OCI-LY1 (cell line): ENCODE measurements around the gene TCP11L1.
A peak's percentile ranks its signal among the peaks of the same experiment; 100 is the strongest.

Experiments used
- H2AFZ ChIP-seq: fragments of 200-600 bp; sonication (generic), shearing (Covaris generic); 2 replicates; pipeline ENCODE4 v1.6.0; 2014; ENCODE audit warnings: antibody characterized with exemption, mild to moderate bottlenecking, low read length
- H3F3A ChIP-seq: fragments of 200-600 bp; sonication (generic), shearing (Covaris generic); 2 replicates; pipeline ENCODE4 v1.6.0; 2014; ENCODE audit warnings: mild to moderate bottlenecking, antibody characterized with exemption, low read length, moderate library complexity; ENCODE audit not compliant: insufficient read depth
- H3K27ac ChIP-seq: fragments of 200-600 bp; sonication (generic); 2 replicates; pipeline ENCODE4 v1.5.1; 2014; ENCODE audit warnings: low read length, mixed run types, mild to moderate bottlenecking, low read depth; ENCODE audit not compliant: poor library complexity, severe bottlenecking
- H3K27me3 ChIP-seq: fragments of 200-600 bp; sonication (generic); 2 replicates; pipeline ENCODE4 v1.6.0; 2014; ENCODE audit warnings: antibody characterized with exemption, mild to moderate bottlenecking, low read length, moderate library complexity; ENCODE audit not compliant: insufficient read depth
- H3K36me3 ChIP-seq: fragments of 200-600 bp; sonication (generic); 2 replicates; pipeline ENCODE4 v1.6.1; 2014; ENCODE audit warnings: mild to moderate bottlenecking, antibody characterized with exemption, low read length, moderate library complexity, mixed read lengths; ENCODE audit not compliant: insufficient read depth
- H3K4me1 ChIP-seq: fragments of 200-600 bp; sonication (generic); 2 replicates; pipeline ENCODE4 v1.5.1; 2014; ENCODE audit warnings: mild to moderate bottlenecking, low read length, moderate library complexity; ENCODE audit not compliant: insufficient read depth, severe bottlenecking
- H3K4me2 ChIP-seq: fragments of 200-600 bp; sonication (generic), shearing (Covaris generic); 2 replicates; pipeline ENCODE4 v1.6.1; 2014; ENCODE audit warnings: low read length
- H3K4me3 ChIP-seq: fragments of 200-600 bp; sonication (generic); 2 replicates; pipeline ENCODE4 v1.5.1; 2014; ENCODE audit warnings: low read length, low read depth, mild to moderate bottlenecking, mixed read lengths; ENCODE audit not compliant: poor library complexity, severe bottlenecking
- H3K79me2 ChIP-seq: fragments of 200-600 bp; shearing (Covaris generic); 2 replicates; pipeline ENCODE4 v1.6.1; 2016; ENCODE audit warnings: mixed run types, low read length, mixed read lengths; ENCODE audit not compliant: insufficient read depth
- H3K9ac ChIP-seq: fragments of 200-600 bp; sonication (generic), shearing (Covaris generic); 2 replicates; pipeline ENCODE4 v1.6.1; 2014; ENCODE audit warnings: mild to moderate bottlenecking, low read length, mixed read lengths
- H3K9me2 ChIP-seq: fragments of 200-600 bp; sonication (generic), shearing (Covaris generic); 2 replicates; pipeline ENCODE4 v1.6.1; 2014; ENCODE audit warnings: low read depth, mild to moderate bottlenecking, low read length, mixed read lengths
- H3K9me3 ChIP-seq: fragments of 200-600 bp; shearing (Covaris generic); 2 replicates; pipeline ENCODE4 v1.6.1; 2014; ENCODE audit warnings: low read length, mixed read lengths
- H4K20me1 ChIP-seq: fragments of 200-600 bp; sonication (generic), shearing (Covaris generic); 2 replicates; pipeline ENCODE4 v1.6.0; 2016; ENCODE audit warnings: mild to moderate bottlenecking, low read length; ENCODE audit not compliant: insufficient read depth
- EZH2 ChIP-seq: fragments of 200-600 bp; sonication (generic), shearing (Covaris generic); IDR thresholded peaks from 2 replicates; pipeline ENCODE4 v1.8.0; 2017; ENCODE audit warnings: borderline replicate concordance, mixed run types, mild to moderate bottlenecking, antibody characterized with exemption, low read length, moderate library complexity, mixed read lengths
- TF ChIP-seq, protein P1 (sequence below): fragments of 200-600 bp; sonication (generic), shearing (Covaris generic); IDR thresholded peaks from 2 replicates; pipeline ENCODE4 v1.5.1; 2017; ENCODE audit warnings: mild to moderate bottlenecking, antibody characterized with exemption, low read length, moderate library complexity, mixed read lengths

TCP11L1 gene

DNA sequence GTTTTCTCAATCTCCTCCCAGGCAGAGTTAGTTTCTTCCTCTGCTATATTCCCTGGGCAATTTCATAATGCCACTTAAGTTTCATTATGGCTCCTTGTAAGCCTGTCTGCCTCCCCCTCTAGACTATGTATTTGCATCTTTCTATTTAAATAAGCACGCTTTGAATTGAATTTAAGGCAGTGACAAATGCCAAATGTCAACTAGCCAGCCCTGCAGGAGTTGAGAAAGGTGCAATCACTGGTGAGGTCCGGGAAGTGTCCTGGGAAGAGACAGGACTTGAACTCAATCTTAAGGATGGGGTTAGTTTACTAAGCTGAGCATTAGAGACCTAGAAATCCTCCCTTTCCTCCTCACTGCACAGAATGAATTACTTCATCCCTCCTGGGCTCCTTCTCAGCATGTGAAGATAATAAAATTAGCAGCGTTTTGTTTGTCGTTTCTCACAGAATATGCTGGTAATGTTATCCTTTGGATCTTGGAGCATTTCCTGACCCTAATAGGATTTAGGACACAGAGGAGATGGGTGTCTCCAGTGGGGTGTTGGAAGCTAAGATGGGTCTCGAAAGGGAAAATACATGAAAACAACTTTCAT is 1.6 kb downstream of the TCP11L1 start:
- Histone ChIP-seq H3K4me1 (peaks cover 19% of the 10 kb centered on the region), H3K36me3 (peaks cover 12% of the 10 kb centered on the region; the same call in 1 of the 2 replicates), H2AFZ (no peak overlapping the region), H3K79me2 (no peaks in the 10 kb centered on the region), H3K9me2 (no peaks in the 10 kb centered on the region), H3K9me3 (no peaks in the 10 kb centered on the region), H4K20me1 (no peaks in the 10 kb centered on the region), H3K9ac (peak overlapping the region; percentile 76), H3K4me3 (peak overlapping the region; percentile 86), H3F3A (no peaks in the 10 kb centered on the region), H3K4me2 (peak overlapping the region; percentile 80), H3K27ac (peak overlapping the region; percentile 69), H3K27me3 (no peaks in the 10 kb centered on the region)
- TF ChIP-seq EZH2, result no peak
- TF ChIP-seq, protein P1, sequence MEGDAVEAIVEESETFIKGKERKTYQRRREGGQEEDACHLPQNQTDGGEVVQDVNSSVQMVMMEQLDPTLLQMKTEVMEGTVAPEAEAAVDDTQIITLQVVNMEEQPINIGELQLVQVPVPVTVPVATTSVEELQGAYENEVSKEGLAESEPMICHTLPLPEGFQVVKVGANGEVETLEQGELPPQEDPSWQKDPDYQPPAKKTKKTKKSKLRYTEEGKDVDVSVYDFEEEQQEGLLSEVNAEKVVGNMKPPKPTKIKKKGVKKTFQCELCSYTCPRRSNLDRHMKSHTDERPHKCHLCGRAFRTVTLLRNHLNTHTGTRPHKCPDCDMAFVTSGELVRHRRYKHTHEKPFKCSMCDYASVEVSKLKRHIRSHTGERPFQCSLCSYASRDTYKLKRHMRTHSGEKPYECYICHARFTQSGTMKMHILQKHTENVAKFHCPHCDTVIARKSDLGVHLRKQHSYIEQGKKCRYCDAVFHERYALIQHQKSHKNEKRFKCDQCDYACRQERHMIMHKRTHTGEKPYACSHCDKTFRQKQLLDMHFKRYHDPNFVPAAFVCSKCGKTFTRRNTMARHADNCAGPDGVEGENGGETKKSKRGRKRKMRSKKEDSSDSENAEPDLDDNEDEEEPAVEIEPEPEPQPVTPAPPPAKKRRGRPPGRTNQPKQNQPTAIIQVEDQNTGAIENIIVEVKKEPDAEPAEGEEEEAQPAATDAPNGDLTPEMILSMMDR, result no peak

DNA sequence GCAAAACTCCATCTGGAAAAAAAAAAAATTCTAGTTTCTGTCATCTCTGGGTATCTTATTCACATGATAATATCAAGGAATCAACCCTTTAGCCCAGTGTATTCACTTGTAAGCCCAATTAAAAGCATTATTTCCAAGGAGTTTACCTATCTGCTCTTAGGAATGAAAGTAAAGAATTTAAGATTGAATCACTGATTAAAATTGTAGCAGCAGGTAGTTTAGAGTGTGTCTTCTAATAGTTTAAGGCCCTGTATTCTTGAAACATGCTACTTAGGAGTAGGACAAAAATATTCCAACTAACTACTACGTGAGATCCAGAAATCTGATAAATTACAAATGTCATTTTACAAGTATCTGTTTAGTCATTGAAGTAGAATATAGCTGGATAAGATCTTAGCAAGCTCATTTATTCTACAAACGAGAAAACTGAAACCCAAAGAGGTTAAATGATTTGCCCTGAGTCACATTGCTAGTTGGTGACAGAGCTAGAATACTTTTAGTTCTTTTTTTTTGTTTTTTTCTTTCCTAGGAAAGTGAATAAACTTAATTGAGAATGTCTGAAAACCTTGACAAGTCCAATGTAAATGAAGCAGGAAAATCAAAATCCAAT is 4.0 kb downstream of the TCP11L1 start:
- H3K79me2 ChIP-seq, result no peaks in the 10 kb centered on the region
- H4K20me1 ChIP-seq, result no peaks in the 10 kb centered on the region
- no peaks in the 10 kb centered on the region for H3K27me3 ChIP-seq
- H3K4me2 ChIP-seq, result no peak overlapping the region
- no peak overlapping the region for H3K4me3 ChIP-seq
- peaks cover 23% of the 10 kb centered on the region; the same call in 1 of the 2 replicates for H3K36me3 ChIP-seq
- H3F3A ChIP-seq, result no peaks in the 10 kb centered on the region
- no peaks in the 10 kb centered on the region for H3K9me2 ChIP-seq
- no peak overlapping the region for H2AFZ ChIP-seq
- no peaks in the 10 kb centered on the region for H3K9me3 ChIP-seq
- no peak for TF ChIP-seq EZH2
- TF ChIP-seq, protein P1, result no peak
- no peak overlapping the region for H3K27ac ChIP-seq
- no peak overlapping the region for H3K9ac ChIP-seq
- H3K4me1 ChIP-seq, result peaks cover 19% of the 10 kb centered on the region

DNA sequence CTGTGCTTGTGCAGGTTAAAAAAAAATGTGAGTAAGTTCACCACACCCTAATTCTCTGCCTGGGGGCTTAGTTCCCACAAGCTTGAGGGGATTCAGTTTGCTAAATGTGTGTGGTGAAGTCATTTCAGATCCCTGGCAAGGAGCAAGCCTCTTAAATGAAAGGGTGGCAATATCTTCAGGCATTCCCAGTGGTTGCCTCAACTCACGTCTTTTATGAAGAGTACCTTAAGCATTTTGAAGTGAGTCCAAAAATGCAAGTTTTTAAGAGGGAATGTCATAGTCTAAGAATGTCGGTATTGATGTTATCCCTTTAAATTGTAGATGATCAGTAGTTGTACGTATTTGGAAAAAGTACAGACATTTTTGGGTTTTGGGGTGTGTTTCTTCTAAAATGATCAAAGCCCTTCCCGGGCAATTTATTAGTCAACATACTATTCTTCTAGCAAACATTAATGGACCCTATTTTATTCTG is 4.9 kb downstream of the TCP11L1 start:
- no peak overlapping the region for H3K27ac ChIP-seq
- no peak overlapping the region for H3K4me3 ChIP-seq
- no peak overlapping the region for H3K4me2 ChIP-seq

More for the DNA sequence above, 4.9 kb downstream of the TCP11L1 start:
- Histone ChIP-seq H3K9ac (no peak overlapping the region), H3K36me3 (peaks cover 27% of the 10 kb centered on the region; the same call in 1 of the 2 replicates), H3K79me2 (no peaks in the 10 kb centered on the region), H3F3A (no peaks in the 10 kb centered on the region), H3K9me2 (no peaks in the 10 kb centered on the region), H3K9me3 (no peaks in the 10 kb centered on the region), H3K4me1 (peaks cover 19% of the 10 kb centered on the region), H2AFZ (no peak overlapping the region), H3K27me3 (no peaks in the 10 kb centered on the region), H4K20me1 (no peaks in the 10 kb centered on the region)
- TF ChIP-seq, protein P1, result no peak
